K562 (cell line): ENCODE data around the gene USP35. TPM values are rescaled to one million over a fixed set of nuclear protein-coding genes. Genes with fewer than 3 reads are reported as not detected.

Source experiments
- ATAC-seq: fragments of 200-7000 bp; cut with Tn5 transposase; 3 replicates; pipeline ENCODE4 v1.9.1; 2020; ENCODE audit warnings: moderate library complexity
- BruUV-seq: library from RNA; stranded (reverse); fragments of 400-500 nt; replicated peaks from 2 replicates; lab custom pipeline; 2021; lab: Mats Ljungman, UMichigan
- CTCF ChIA-PET: fragments of 300-600 bp; formaldehyde crosslinking; extraction: SDS; loops from one replicate; lab custom pipeline; 2021; ENCODE audit warnings: low intra/inter-chr PET ratio; lab: Yijun Ruan, JAX
- POLR2A ChIA-PET: fragments of 300-600, 350-650 bp; sonication (Branson Sonifier 250); formaldehyde crosslinking; extraction: SDS; loops from one replicate; lab custom pipeline; 2021; ENCODE audit warnings: antibody characterized with exemption, inconsistent platforms; lab: Yijun Ruan, JAX
- DNase-seq, 4 experiments: peaks; one replicate each; pipeline versions ENCODE4 v3.0.0 to v3.0.0-alpha.2; 2011 to 2018; ENCODE audit warnings: low spot score in 3 of 4, mixed read lengths in 3 of 4; ENCODE audit errors: extremely low read depth in 1 of 4
- FAIRE-seq: peaks from 2 replicates; lab custom pipeline; 2011; peaks lifted over from hg19 to GRCh38; lab: Jason Lieb, UNC
- H2AFZ ChIP-seq: 2 replicates; pipeline ENCODE4 v1.6.0; 2011; ENCODE audit warnings: low read depth, low read length, control low read depth, inconsistent platforms
- H3K27ac ChIP-seq: fragments of 200-600 bp; 3 replicates; pipeline ENCODE4 v1.8.0; 2011; ENCODE audit warnings: low read depth, mild to moderate bottlenecking, control low read depth, inconsistent platforms, low read length, moderate library complexity, mixed read lengths; ENCODE audit errors: extremely low read depth
- H3K27me3 ChIP-seq, 2 experiments: fragments of 300-600 bp in 1 of 2; 2 replicates in 1 of 2; 3 replicates in 1 of 2; pipeline versions ENCODE4 v1.6.0 to v1.8.0; 2011; ENCODE audit warnings: inconsistent platforms in 2 of 2, low read length in 2 of 2, mild to moderate bottlenecking in 1 of 2, mixed read lengths in 1 of 2, moderate library complexity in 1 of 2; ENCODE audit not compliant: control insufficient read depth in 2 of 2, insufficient read depth in 2 of 2
- H3K36me3 ChIP-seq: fragments of 300-600 bp; 3 replicates; pipeline ENCODE4 v1.8.0; 2011; ENCODE audit warnings: mild to moderate bottlenecking, low read length, inconsistent platforms; ENCODE audit not compliant: control insufficient read depth, insufficient read depth
- H3K4me1 ChIP-seq, 2 experiments: fragments of 200-600 bp in 1 of 2; replicated peaks in 1 of 2; 2 replicates in 1 of 2; 3 replicates in 1 of 2; pipeline versions ENCODE4 v1.5.1 to v1.8.0; 2011; ENCODE audit warnings: inconsistent platforms in 2 of 2, low read length in 2 of 2, mild to moderate bottlenecking in 1 of 2, mixed read lengths in 1 of 2, moderate library complexity in 1 of 2; ENCODE audit not compliant: control insufficient read depth in 2 of 2, insufficient read depth in 2 of 2
- H3K4me2 ChIP-seq: 2 replicates; pipeline ENCODE4 v1.6.1; 2011; ENCODE audit warnings: low read length, control low read depth, inconsistent platforms, mixed read lengths; ENCODE audit not compliant: insufficient read depth
- H3K4me3 ChIP-seq: fragments of 200-600 bp; sonication (generic), shearing (Covaris generic); 2 replicates; pipeline ENCODE4 v1.5.1; 2016; ENCODE audit warnings: control low read depth, inconsistent platforms
- H3K79me2 ChIP-seq: fragments of 200-600 bp; 3 replicates; pipeline ENCODE4 v1.8.0; 2011; ENCODE audit warnings: low read length, inconsistent platforms; ENCODE audit not compliant: control insufficient read depth, insufficient read depth
- H3K9ac ChIP-seq, 2 experiments: 2 replicates each; pipeline versions ENCODE4 v1.6.0 to v1.6.1; 2011; ENCODE audit warnings: low read depth in 2 of 2, low read length in 2 of 2, control low read depth in 1 of 2, inconsistent platforms in 1 of 2, mild to moderate bottlenecking in 1 of 2, mixed read lengths in 1 of 2; ENCODE audit not compliant: insufficient read depth in 1 of 2
- H3K9me1 ChIP-seq: one replicate; pipeline ENCODE4 v1.6.0; 2011; ENCODE audit warnings: inconsistent platforms, mild to moderate bottlenecking, low read length, moderate library complexity; ENCODE audit not compliant: control insufficient read depth, insufficient read depth
- H3K9me3 ChIP-seq: replicated peaks from 2 replicates; pipeline ENCODE4 v1.5.1; 2011; ENCODE audit warnings: low read depth, low read length, inconsistent platforms; ENCODE audit not compliant: control insufficient read depth, insufficient read depth
- H4K20me1 ChIP-seq: replicated peaks from 2 replicates; pipeline ENCODE4 v1.6.1; 2011; ENCODE audit warnings: low read length, inconsistent platforms, mixed read lengths; ENCODE audit not compliant: control insufficient read depth, insufficient read depth
- CC2D1A ChIP-seq: fragments of 450-650 bp; IDR thresholded peaks from 2 replicates; pipeline ENCODE4 v1.6.1; 2017; ENCODE audit warnings: mild to moderate bottlenecking
- CHAMP1 ChIP-seq: fragments of 450-650 bp; IDR thresholded peaks from 2 replicates; pipeline ENCODE4 v1.6.1; 2016; ENCODE audit warnings: mild to moderate bottlenecking
- CHD2 ChIP-seq: IDR thresholded peaks from 2 replicates; pipeline ENCODE4 v1.6.1; 2011; ENCODE audit warnings: low read depth, low read length
- CSDE1 ChIP-seq, 2 experiments: fragments of 450-650 bp; IDR thresholded peaks; 2 replicates each; pipeline ENCODE4 v1.6.1; 2016; ENCODE audit warnings: mild to moderate bottlenecking in 1 of 2
- JUN ChIP-seq, 2 experiments: sonication (generic) in 1 of 2; formaldehyde crosslinking in 1 of 2; IDR thresholded peaks; 2 replicates each; pipeline versions ENCODE4 v1.6.1 to v1.8.0; 2012 to 2022; ENCODE audit warnings: borderline replicate concordance in 2 of 2, mild to moderate bottlenecking in 2 of 2, improper control_type of control experiment in 1 of 2, low read depth in 1 of 2, low read length in 1 of 2, missing genetic modification reagents in 1 of 2
- MYBL2 ChIP-seq, 2 experiments: fragments of 450-650 bp in 1 of 2; sonication (generic) in 1 of 2; formaldehyde crosslinking in 1 of 2; IDR thresholded peaks; 2 replicates each; pipeline versions ENCODE4 v1.6.1 to v1.8.1; 2017 to 2022; ENCODE audit warnings: borderline replicate concordance in 1 of 2, inconsistent platforms in 1 of 2, low read depth in 1 of 2, mild to moderate bottlenecking in 1 of 2, missing genetic modification reagents in 1 of 2, moderate library complexity in 1 of 2
- TFAM ChIP-seq: fragments of 250-450 bp; sonication (Bioruptor Pico); conservative IDR thresholded peaks from 2 replicates; pipeline ENCODE4 v1.5.0; 2021; ENCODE audit warnings: mild to moderate bottlenecking, moderate library complexity
- ZNF197 ChIP-seq: fragments of 200-800 bp; sonication (Bioruptor generic); IDR thresholded peaks from 2 replicates; pipeline ENCODE4 v1.6.1; 2016; ENCODE audit warnings: low read depth, missing genetic modification characterization, missing compliant biosample characterization
- ZNF384 ChIP-seq: IDR thresholded peaks from 2 replicates; pipeline ENCODE4 v1.6.1; 2012; ENCODE audit warnings: low read depth, low read length, improper control_type of control experiment
- WGBS: fragments of 100-300 bp; shearing (Covaris generic); methylation state at CpG from one replicate; pipeline ENCODE4 v1.1.6; 2016; ENCODE audit warnings: low coverage, mixed read lengths; ENCODE audit not compliant: insufficient coverage; ENCODE audit errors: missing lambda C conversion rate; 5-methylcytosine and 5-hydroxymethylcytosine counted together
- in situ Hi-C: fragments of 300-500 bp; cut with MboI; formaldehyde crosslinking; loops from 4 replicates; pipeline ENCODE4 v1.15.0; 2018; ENCODE audit warnings: inconsistent platforms, mixed read lengths
- intact Hi-C: fragments of 100-400 bp; cut with micrococcal nuclease; formaldehyde crosslinking; loops from 2 replicates; pipeline ENCODE4 v1.14.2; 2022
- polyA plus RNA-seq, 8 experiments: library from polyadenylated mRNA; depleted of rRNA in 4 of 8; stranded (reverse) in 5 of 8; unstranded in 3 of 8; fragments of >200 nt; fragmentation: Nextera tagmentation in 2 of 8; fragmentation: Illumina TruSeq in 1 of 8; extraction: Ambion mirVana in 2 of 8; extraction: Trizol in 1 of 8; gene quantifications; 2 replicates each; pipeline versions ENCODE4 v1.2.1 to v1.2.3, GENCODE V29; 2011 to 2014; ENCODE audit warnings: inconsistent platforms in 1 of 8, missing spikeins in 1 of 8
- total RNA-seq, 7 experiments: library from RNA; depleted of rRNA in 6 of 7; stranded (reverse); fragments of >200 nt in 6 of 7; fragmentation: Illumina TruSeq in 2 of 7; extraction: Trizol in 2 of 7; gene quantifications; 2 replicates each; pipeline versions ENCODE4 v1.2.1 to v1.2.3, GENCODE V29; 2011 to 2021; ENCODE audit warnings: low replicate concordance in 1 of 7

Gene USP35
- total and polyA plus RNA-seq, 9 of the 15 experiments (the other 6 are each of a cell fraction or from before 2014, with no cell fraction given): 0.01 to 4.8 (median 3.6) TPM

DNA sequence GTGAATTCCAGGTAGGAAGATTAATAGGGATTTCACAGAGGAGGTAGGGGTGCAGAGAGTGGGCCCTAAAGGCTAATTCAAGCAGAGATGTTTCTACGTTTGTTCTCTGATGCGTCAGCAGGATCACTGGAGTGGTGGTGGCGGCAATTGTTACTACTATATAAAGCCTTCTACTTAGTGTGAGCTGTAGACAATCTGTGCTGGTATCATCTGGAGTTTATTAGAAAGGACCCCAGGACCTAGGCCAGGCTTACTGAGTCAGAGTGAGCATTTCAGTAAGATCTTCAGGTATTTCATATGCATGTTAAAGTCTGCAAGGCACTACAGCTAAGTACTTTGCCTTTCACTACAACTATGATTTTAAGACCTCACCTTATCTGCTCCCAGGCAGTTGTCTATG, 59.5 kb downstream of the USP35 start:
- peaks cover 36% of the 10 kb centered on the region; the same call in 2 of the 3 replicates for H3K36me3 ChIP-seq
- TF ChIP-seq CHD2 (no peak), TFAM (CRISPR knock-in tag) (no peak)
- no peak overlapping the region for H3K27ac ChIP-seq
- H2AFZ ChIP-seq: no peak overlapping the region
- CTCF ChIA-PET: no interaction called here
- H3K79me2 ChIP-seq: no peaks in the 10 kb centered on the region; the same call in 2 of the 3 replicates
- no TSS peak for BruUV-seq
- POLR2A ChIA-PET: interaction anchor here (0.7 to 0.8 kb wide), 2 partner anchors 32 to 72 kb away, joined by 3 to 4 read pairs; no protein-coding TSS in a partner anchor
- intact Hi-C loops: no loop called here
- in situ Hi-C loops: no loop called here
- DNase-seq (no peak), FAIRE-seq (no peak), ATAC-seq (no peak)
- no peak overlapping the region for H3K4me2 ChIP-seq
- WGBS: 98% methylated on average over 3 of the region's 3 CpGs
- no peak overlapping the region for H3K9ac ChIP-seq
- H3K9me1 ChIP-seq: no peaks in the 10 kb centered on the region
- no peaks in the 10 kb centered on the region for H4K20me1 ChIP-seq
- H3K27me3 ChIP-seq: no peaks in the 10 kb centered on the region
- H3K4me3 ChIP-seq: no peak overlapping the region
- no peaks in the 10 kb centered on the region; a peak in 1 of 5 replicates for H3K4me1 ChIP-seq
- H3K9me3 ChIP-seq: no peaks in the 10 kb centered on the region

- H3K4me1 ChIP-seq: no peaks in the 10 kb centered on the region; a peak in 1 of 5 replicates
- no peaks in the 10 kb centered on the region for H3K27me3 ChIP-seq
- intact Hi-C loops: no loop called here
- ATAC-seq (no peak), FAIRE-seq (no peak), DNase-seq (no peak)
- no peaks in the 10 kb centered on the region; the same call in 2 of the 3 replicates for H3K79me2 ChIP-seq
- BruUV-seq: no TSS peak
- no peak overlapping the region for H3K9ac ChIP-seq
- H3K27ac ChIP-seq: no peak overlapping the region
- ChIA-PET CTCF (no interaction called here), POLR2A (interaction anchor here (0.7 kb wide), 1 partner anchor 71 kb away, joined by 3 read pairs; no protein-coding TSS in a partner anchor)
- no peak overlapping the region for H3K4me2 ChIP-seq
- in situ Hi-C loops: no loop called here
- H3K36me3 ChIP-seq: peaks cover 36% of the 10 kb centered on the region; the same call in 2 of the 3 replicates
- H3K9me1 ChIP-seq: no peaks in the 10 kb centered on the region
- H2AFZ ChIP-seq: no peak overlapping the region
- no peak overlapping the region for H3K4me3 ChIP-seq
- no peaks in the 10 kb centered on the region for H3K9me3 ChIP-seq
- H4K20me1 ChIP-seq: no peaks in the 10 kb centered on the region
- TF ChIP-seq ZNF197 (CRISPR knock-in tag) (no peak), CHAMP1 (no peak), MYBL2 (IDR thresholded peaks at IDR 0.05; ENCODE audit: low read depth) (no peak), MYBL2 (CRISPR knock-in tag; IDR thresholded peaks at IDR 0.05; ENCODE audit: borderline replicate concordance) (no peak), CSDE1 (IDR thresholded peaks at IDR 0.05) (no peak), CC2D1A (no peak), ZNF384 (no peak), JUN (IDR thresholded peaks at IDR 0.05; ENCODE audit: borderline replicate concordance, low read depth, low read length) (no peak), JUN (CRISPR knock-in tag; IDR thresholded peaks at IDR 0.05; ENCODE audit: borderline replicate concordance) (no peak)
These were observed 60.2 kb downstream of the USP35 start for GRCh38 chr11:78248903-78249302.
